HEK293 (cell line): ENCODE data around the gene MX1.

Experiments used
- CTCF ChIA-PET: fragments of 350-600 bp; formaldehyde crosslinking; extraction: SDS; loops from one replicate; lab custom pipeline; 2021; ENCODE audit warnings: antibody characterized with exemption; lab: Yijun Ruan, JAX
- POLR2A ChIA-PET: fragments of 300-600 bp; formaldehyde crosslinking; extraction: SDS; loops from one replicate; lab custom pipeline; 2020; ENCODE audit warnings: antibody characterized with exemption, inconsistent platforms; lab: Yijun Ruan, JAX
- H3K27ac ChIP-seq: fragments of 200-500 bp; sonication (Bioruptor generic); 2 replicates; pipeline ENCODE4 v1.5.1; 2014; ENCODE audit warnings: low read depth, low read length, control low read depth, inconsistent platforms; ENCODE audit errors: extremely low read depth
- H3K36me3 ChIP-seq, 2 experiments: fragments of 200-500 bp in 1 of 2; sonication (Bioruptor generic) in 1 of 2; 1 replicate in 1 of 2; 2 replicates in 1 of 2; pipeline ENCODE4 v1.5.1; 2014 to 2017; ENCODE audit warnings: inconsistent platforms in 2 of 2, low read length in 2 of 2; ENCODE audit not compliant: control insufficient read depth in 2 of 2, insufficient read depth in 1 of 2
- H3K4me1 ChIP-seq: fragments of 200-500 bp; sonication (Bioruptor generic); 2 replicates; pipeline ENCODE4 v1.5.1; 2014; ENCODE audit warnings: mild to moderate bottlenecking, low read length, inconsistent platforms; ENCODE audit not compliant: control insufficient read depth, insufficient read depth
- H3K4me3 ChIP-seq: 2 replicates; pipeline ENCODE4 v1.5.1; 2011; ENCODE audit warnings: low read depth, mild to moderate bottlenecking, control low read depth, low read length, moderate library complexity
- H3K9me3 ChIP-seq: fragments of 200-500 bp; sonication (Bioruptor generic); 2 replicates; pipeline ENCODE4 v1.5.1; 2014; ENCODE audit warnings: low read depth, low read length, inconsistent platforms; ENCODE audit not compliant: control insufficient read depth, insufficient read depth
- EGR2 ChIP-seq: fragments of 450-650 bp; formaldehyde crosslinking; IDR thresholded peaks from 2 replicates; pipeline ENCODE4 v1.5.1; 2016; ENCODE audit warnings: low read depth, missing biosample characterization, missing genetic modification characterization
- FEZF1 ChIP-seq: fragments of 450-650 bp; formaldehyde crosslinking; IDR thresholded peaks from 2 replicates; pipeline ENCODE4 v1.5.1; 2016; ENCODE audit warnings: missing biosample characterization, missing genetic modification characterization
- GLI4 ChIP-seq: fragments of 450-650 bp; formaldehyde crosslinking; IDR thresholded peaks from 2 replicates; pipeline ENCODE4 v1.5.1; 2016; ENCODE audit warnings: missing biosample characterization, missing genetic modification characterization
- PRDM6 ChIP-seq: fragments of 450-650 bp; formaldehyde crosslinking; IDR thresholded peaks from 2 replicates; pipeline ENCODE4 v1.5.1; 2017; ENCODE audit warnings: missing biosample characterization, missing genetic modification characterization
- TCF7L2 ChIP-seq: IDR thresholded peaks from 2 replicates; pipeline ENCODE4 v1.6.1; 2011; ENCODE audit warnings: low read depth, mild to moderate bottlenecking, inconsistent platforms, low read length, moderate library complexity, borderline replicate concordance
- ZBTB20 ChIP-seq: fragments of 450-650 bp; formaldehyde crosslinking; IDR thresholded peaks from 2 replicates; pipeline ENCODE4 v1.5.1; 2016; ENCODE audit warnings: missing biosample characterization, missing genetic modification characterization
- ZFP3 ChIP-seq: fragments of 450-650 bp; formaldehyde crosslinking; IDR thresholded peaks from 2 replicates; pipeline ENCODE4 v1.5.1; 2016; ENCODE audit warnings: low read depth, missing biosample characterization, missing genetic modification characterization
- ZNF114 ChIP-seq: fragments of 450-650 bp; formaldehyde crosslinking; IDR thresholded peaks from 2 replicates; pipeline ENCODE4 v1.5.0; 2017; ENCODE audit warnings: missing biosample characterization, missing genetic modification characterization
- ZNF132 ChIP-seq: fragments of 450-650 bp; formaldehyde crosslinking; IDR thresholded peaks from 2 replicates; pipeline ENCODE4 v1.5.1; 2017; ENCODE audit warnings: missing biosample characterization, missing genetic modification characterization, borderline replicate concordance
- ZNF16 ChIP-seq: fragments of 450-650 bp; formaldehyde crosslinking; IDR thresholded peaks from 2 replicates; pipeline ENCODE4 v1.5.1; 2016; ENCODE audit warnings: low read depth, missing biosample characterization, missing genetic modification characterization
- ZNF19 ChIP-seq: fragments of 450-650 bp; formaldehyde crosslinking; IDR thresholded peaks from 2 replicates; pipeline ENCODE4; 2016; ENCODE audit warnings: missing biosample characterization, missing genetic modification characterization, low read depth
- ZNF2 ChIP-seq: fragments of 450-650 bp; formaldehyde crosslinking; IDR thresholded peaks from 2 replicates; pipeline ENCODE4 v1.5.1; 2016; ENCODE audit warnings: missing biosample characterization, missing genetic modification characterization
- ZNF221 ChIP-seq: fragments of 450-650 bp; formaldehyde crosslinking; IDR thresholded peaks from 2 replicates; pipeline ENCODE4 v1.5.1; 2017; ENCODE audit warnings: missing biosample characterization, missing genetic modification characterization, borderline replicate concordance
- ZNF324 ChIP-seq: fragments of 450-650 bp; formaldehyde crosslinking; IDR thresholded peaks from 2 replicates; pipeline ENCODE4 v1.5.1; 2016; ENCODE audit warnings: missing biosample characterization, missing genetic modification characterization
- ZNF335 ChIP-seq: fragments of 450-650 bp; formaldehyde crosslinking; conservative IDR thresholded peaks from 2 replicates; pipeline ENCODE4 v1.5.1; 2016; ENCODE audit warnings: missing biosample characterization, missing genetic modification characterization
- ZNF362 ChIP-seq: fragments of 450-650 bp; formaldehyde crosslinking; IDR thresholded peaks from 2 replicates; pipeline ENCODE4 v1.5.1; 2016; ENCODE audit warnings: missing biosample characterization, missing genetic modification characterization
- ZNF404 ChIP-seq: fragments of 450-650 bp; formaldehyde crosslinking; IDR thresholded peaks from 2 replicates; pipeline ENCODE4 v1.5.1; 2017; ENCODE audit warnings: missing biosample characterization, missing genetic modification characterization
- ZNF501 ChIP-seq: fragments of 450-650 bp; formaldehyde crosslinking; IDR thresholded peaks from 2 replicates; pipeline ENCODE4 v1.5.1; 2016; ENCODE audit warnings: missing biosample characterization, missing genetic modification characterization
- ZNF518A ChIP-seq: fragments of 450-650 bp; formaldehyde crosslinking; conservative IDR thresholded peaks from 2 replicates; pipeline ENCODE4 v1.5.1; 2016; ENCODE audit warnings: low read depth, missing biosample characterization, missing genetic modification characterization
- ZNF529 ChIP-seq: fragments of 450-650 bp; formaldehyde crosslinking; IDR thresholded peaks from 2 replicates; pipeline ENCODE4 v1.5.1; 2017; ENCODE audit warnings: missing genetic modification characterization, missing biosample characterization; ENCODE audit not compliant: insufficient replicate concordance
- ZNF548 ChIP-seq: fragments of 450-650 bp; formaldehyde crosslinking; IDR thresholded peaks from 2 replicates; pipeline ENCODE4 v1.5.1; 2016; ENCODE audit warnings: missing biosample characterization, missing genetic modification characterization
- ZNF561 ChIP-seq: fragments of 450-650 bp; IDR thresholded peaks from 2 replicates; pipeline ENCODE4 v1.5.1; 2018; ENCODE audit warnings: missing biosample characterization, missing genetic modification characterization, borderline replicate concordance
- ZNF629 ChIP-seq: fragments of 450-650 bp; formaldehyde crosslinking; IDR thresholded peaks from 2 replicates; pipeline ENCODE4 v1.5.1; 2017; ENCODE audit warnings: missing biosample characterization, missing genetic modification characterization
- ZNF704 ChIP-seq: fragments of 450-650 bp; formaldehyde crosslinking; IDR thresholded peaks from 2 replicates; pipeline ENCODE4 v1.5.1; 2016; ENCODE audit warnings: missing biosample characterization, missing genetic modification characterization

The MX1 gene

GRCh38 chr21:41387042-41387819 lies 38.8 kb upstream of the MX1 start:
- no peak overlapping the region for H3K4me3 ChIP-seq
- no peaks in the 10 kb centered on the region for H3K9me3 ChIP-seq
- ChIA-PET CTCF (interaction anchor here (0.6 kb wide), 1 partner anchor 157 kb away, joined by 3 read pairs; no protein-coding TSS in a partner anchor), POLR2A (no interaction called here)
- H3K4me1 ChIP-seq, result no peaks in the 10 kb centered on the region
- H3K36me3 ChIP-seq, result no peaks in the 10 kb centered on the region
- TF ChIP-seq ZNF324 (tag by site-specific recombination) (no peak), ZNF362 (tag by site-specific recombination) (no peak), ZNF16 (tag by site-specific recombination) (no peak), ZNF221 (tag by site-specific recombination) (no peak), ZNF404 (tag by site-specific recombination) (no peak), ZBTB20 (no peak), ZNF629 (tag by site-specific recombination) (no peak), ZFP3 (tag by site-specific recombination) (no peak), FEZF1 (tag by site-specific recombination) (no peak), ZNF548 (tag by site-specific recombination) (no peak), GLI4 (tag by site-specific recombination) (no peak), ZNF19 (no peak), ZNF518A (no peak), ZNF132 (tag by site-specific recombination) (no peak), ZNF561 (tag by site-specific recombination) (no peak), ZNF501 (no peak), ZNF2 (tag by site-specific recombination) (no peak)
- H3K27ac ChIP-seq, result no peak overlapping the region

GRCh38 chr21:41387824-41388223 lies 38.2 kb upstream of the MX1 start:
- Histone ChIP-seq H3K4me3 (no peak overlapping the region), H3K9me3 (no peaks in the 10 kb centered on the region), H3K36me3 (no peaks in the 10 kb centered on the region), H3K4me1 (no peaks in the 10 kb centered on the region), H3K27ac (no peak overlapping the region)
- ChIA-PET CTCF (no interaction called here), POLR2A (no interaction called here)
- peak; percentile 96 for TF ChIP-seq EGR2 (tag by site-specific recombination)
- TF ChIP-seq ZNF114 (tag by site-specific recombination), result no peak
- TF ChIP-seq TCF7L2, result no peak
- no peak for TF ChIP-seq ZNF335 (tag by site-specific recombination)
- TF ChIP-seq ZNF704 (tag by site-specific recombination), result no peak
- TF ChIP-seq ZNF529 (tag by site-specific recombination), result no peak
- no peak for TF ChIP-seq PRDM6 (tag by site-specific recombination)
